Stimulated activated CD4-positive, alpha-beta T cell treated with anti-CD3 and anti-CD28 coated beads, Interleukin-1b, Interleukin-23, amount 100 ng/mL, for 4 hours (primary cell): Measurements from ENCODE around the gene CWH43.
A peak's percentile ranks its signal among the peaks of the same experiment; 100 is the strongest.
"Not testable (repeated sequence)": the region's sequence is repeated elsewhere in the genome, so short reads cannot be mapped to it uniquely, and the experiment has no call there.

ENCODE experiments used
- DNase-seq, 2 donors: peaks; one replicate each; pipeline ENCODE4 v3.0.0-alpha.2; 2020; ENCODE audit warnings: low read depth in 2 of 2

Gene CWH43

GRCh38 chr4:48985976-48986653, at the start of gene CWH43:
TSS of gene CWH43 (plus strand) at chr4:48986275. CDS start at chr4:48986430, 155 bp downstream.
- DNase-seq: no peak

- DNase-seq: no peak
Observed at GRCh38 chr4:48937033-48937432, 49.0 kb upstream of the CWH43 start.

- no peak for DNase-seq
Observed at GRCh38 chr4:48938831-48939230, 47.2 kb upstream of the CWH43 start.

- DNase-seq: no peak
Observed at GRCh38 chr4:48939785-48940184, 46.3 kb upstream of the CWH43 start.

- no peak for DNase-seq
Observed at GRCh38 chr4:48943387-48943786, 42.7 kb upstream of the CWH43 start.

- no peak for DNase-seq
Observed at GRCh38 chr4:48944252-48944651, 41.8 kb upstream of the CWH43 start.

- peak; percentile 15 to 17 for DNase-seq
Observed at GRCh38 chr4:48944756-48945241, 41.3 kb upstream of the CWH43 start.

- DNase-seq: no peak
Observed at GRCh38 chr4:48945981-48946380, 40.1 kb upstream of the CWH43 start.

- no peak for DNase-seq
Observed at GRCh38 chr4:48947731-48948130, 38.3 kb upstream of the CWH43 start.

- DNase-seq: no peak
Observed at GRCh38 chr4:48949086-48949485, 37.0 kb upstream of the CWH43 start.

GRCh38 chr4:48949518-48950219, 36.4 kb upstream of the CWH43 start:
- no peak for DNase-seq

- DNase-seq: no peak
Observed at GRCh38 chr4:48954314-48954713, 31.8 kb upstream of the CWH43 start.

GRCh38 chr4:48957366-48957765, 28.7 kb upstream of the CWH43 start:
- not testable (repeated sequence) for DNase-seq

GRCh38 chr4:48958582-48958981, 27.5 kb upstream of the CWH43 start:
- no peak for DNase-seq

GRCh38 chr4:48960988-48961635, 25.0 kb upstream of the CWH43 start:
- no peak for DNase-seq

GRCh38 chr4:48962636-48963035, 23.4 kb upstream of the CWH43 start:
- no peak for DNase-seq

GRCh38 chr4:48963042-48963679, 22.9 kb upstream of the CWH43 start:
- DNase-seq: peak; percentile 41 to 65

GRCh38 chr4:48967101-48967500, 19.0 kb upstream of the CWH43 start:
- no peak for DNase-seq

GRCh38 chr4:48967631-48968030, 18.4 kb upstream of the CWH43 start:
- DNase-seq: no peak

GRCh38 chr4:48968814-48969213, 17.3 kb upstream of the CWH43 start:
- DNase-seq: no peak

GRCh38 chr4:48970471-48970921, 15.6 kb upstream of the CWH43 start:
- DNase-seq: no peak

GRCh38 chr4:48974979-48975640, 11.0 kb upstream of the CWH43 start:
- no peak for DNase-seq
